Lower leg skin (tissue), 3 donors: ENCODE measurements around the gene SMG6.

ENCODE experiments used
- POLR2A ChIP-seq, 2 donors: fragments of 450-650 bp; IDR thresholded peaks; one replicate each; pipeline ENCODE4 v1.6.1; 2016 to 2017; ENCODE audit warnings: antibody characterized with exemption in 2 of 2, mild to moderate bottlenecking in 1 of 2, moderate library complexity in 1 of 2
- TF ChIP-seq, protein P1 (sequence below), 3 donors: fragments of 450-650 bp; IDR thresholded peaks; one replicate each; pipeline ENCODE4 v1.5.1; 2016; ENCODE audit warnings: antibody characterized with exemption in 3 of 3, mild to moderate bottlenecking in 3 of 3, moderate library complexity in 2 of 3

DNA sequence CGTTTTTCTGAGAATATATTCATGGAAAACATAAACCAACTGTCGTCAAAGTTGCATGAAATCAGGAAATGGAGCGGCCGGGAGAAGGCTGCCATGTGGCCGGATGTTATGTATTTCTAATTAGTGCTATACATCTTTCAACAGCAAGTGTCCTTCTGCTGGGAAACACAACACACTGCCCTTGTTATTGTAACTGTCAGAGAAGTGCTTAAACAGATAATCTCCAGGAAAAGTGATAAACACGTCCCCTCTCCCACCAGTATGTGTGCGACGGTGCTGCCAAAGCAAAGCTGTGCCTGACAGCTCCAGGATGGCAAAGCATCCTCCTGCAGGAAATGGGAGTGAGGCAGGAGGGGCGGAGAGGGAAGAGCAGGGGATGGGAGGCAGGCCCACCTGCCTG, 111.8 kb downstream of the SMG6 start:
- TF ChIP-seq, protein P1, sequence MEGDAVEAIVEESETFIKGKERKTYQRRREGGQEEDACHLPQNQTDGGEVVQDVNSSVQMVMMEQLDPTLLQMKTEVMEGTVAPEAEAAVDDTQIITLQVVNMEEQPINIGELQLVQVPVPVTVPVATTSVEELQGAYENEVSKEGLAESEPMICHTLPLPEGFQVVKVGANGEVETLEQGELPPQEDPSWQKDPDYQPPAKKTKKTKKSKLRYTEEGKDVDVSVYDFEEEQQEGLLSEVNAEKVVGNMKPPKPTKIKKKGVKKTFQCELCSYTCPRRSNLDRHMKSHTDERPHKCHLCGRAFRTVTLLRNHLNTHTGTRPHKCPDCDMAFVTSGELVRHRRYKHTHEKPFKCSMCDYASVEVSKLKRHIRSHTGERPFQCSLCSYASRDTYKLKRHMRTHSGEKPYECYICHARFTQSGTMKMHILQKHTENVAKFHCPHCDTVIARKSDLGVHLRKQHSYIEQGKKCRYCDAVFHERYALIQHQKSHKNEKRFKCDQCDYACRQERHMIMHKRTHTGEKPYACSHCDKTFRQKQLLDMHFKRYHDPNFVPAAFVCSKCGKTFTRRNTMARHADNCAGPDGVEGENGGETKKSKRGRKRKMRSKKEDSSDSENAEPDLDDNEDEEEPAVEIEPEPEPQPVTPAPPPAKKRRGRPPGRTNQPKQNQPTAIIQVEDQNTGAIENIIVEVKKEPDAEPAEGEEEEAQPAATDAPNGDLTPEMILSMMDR (IDR thresholded peaks at IDR 0.05) = no peak
- no peak for TF ChIP-seq POLR2A (IDR thresholded peaks at IDR 0.05)
